BLaER1 treated with 17β-estradiol and CSF1 and Interleukin-3, amounts not matched to agents 10 nM and 100 nM (cell line): Measurements from ENCODE around the gene CASKIN1.
A peak's percentile ranks its signal among the peaks of the same experiment; 100 is the strongest.

ENCODE experiments used
- H3K27ac ChIP-seq, 11 experiments: shearing (Covaris generic); formaldehyde crosslinking; 2 replicates each; pipeline ENCODE4 v1.8.1; 2022
- H3K27me3 ChIP-seq, 11 experiments: shearing (Covaris generic); formaldehyde crosslinking; 2 replicates each; pipeline ENCODE4 v1.8.1; 2022
- H3K36me3 ChIP-seq, 11 experiments: shearing (Covaris generic); formaldehyde crosslinking; 2 replicates each; pipeline ENCODE4 v1.8.1; 2022
- H3K4me1 ChIP-seq, 10 experiments: shearing (Covaris generic); formaldehyde crosslinking; 2 replicates each; pipeline ENCODE4 v1.8.1; 2022
- H3K4me2 ChIP-seq, 11 experiments: shearing (Covaris generic); formaldehyde crosslinking; 2 replicates each; pipeline ENCODE4 v1.8.1; 2022
- H3K4me3 ChIP-seq, 10 experiments: shearing (Covaris generic); formaldehyde crosslinking; 2 replicates each; pipeline ENCODE4 v1.8.1; 2022
- H3K9ac ChIP-seq, 11 experiments: shearing (Covaris generic); formaldehyde crosslinking; 2 replicates each; pipeline ENCODE4 v1.8.1; 2022
- H3K9me3 ChIP-seq, 11 experiments: shearing (Covaris generic); formaldehyde crosslinking; replicated peaks in 1 of 11; 2 replicates each; pipeline ENCODE4 v1.8.1; 2022
- H4K20me1 ChIP-seq, 11 experiments: shearing (Covaris generic); formaldehyde crosslinking; 2 replicates each; pipeline ENCODE4 v1.8.1; 2022
- Cebpa-rat ChIP-seq, 11 experiments: shearing (Covaris generic); IDR thresholded peaks; 2 replicates each; pipeline ENCODE4 v1.8.1; 2022

The CASKIN1 gene

GRCh38 chr16:2181952-2182351, 14.5 kb downstream of the CASKIN1 start:
- H3K27ac ChIP-seq: peak overlapping the region in 6 of 11 experiments; percentile 39 to 60 (median 48); a peak in 7 of 22 replicates
- TF ChIP-seq Cebpa-rat (IDR thresholded peaks at IDR 0.05): no peak
- peak overlapping the region in 6 of 11 experiments; percentile 22 to 61 (median 40); a peak in 7 of 22 replicates for H3K9ac ChIP-seq
- H3K9me3 ChIP-seq: peaks cover 0 to 14% (median 6%) of the 10 kb centered on the region in 11 experiments; a peak in 11 of 22 replicates
- peaks cover 16 to 23% (median 16%) of the 10 kb centered on the region in 11 experiments for H3K36me3 ChIP-seq
- H3K27me3 ChIP-seq: no peaks in the 10 kb centered on the region; a peak in 1 of 22 replicates
- no peak overlapping the region for H3K4me3 ChIP-seq
- H3K4me2 ChIP-seq: peak overlapping the region in 10 of 11 experiments; percentile 8 to 93 (median 84); a peak in 18 of 22 replicates
- peaks cover 19 to 53% (median 40%) of the 10 kb centered on the region in 10 experiments; a peak in 19 of 20 replicates for H3K4me1 ChIP-seq
- peaks cover 0 to 87% (median 37%) of the 10 kb centered on the region in 11 experiments; a peak in 16 of 22 replicates for H4K20me1 ChIP-seq

- Histone ChIP-seq H3K9me3 (peaks cover 0 to 14% (median 6%) of the 10 kb centered on the region in 11 experiments; a peak in 11 of 22 replicates), H3K36me3 (peaks cover 22 to 29% (median 23%) of the 10 kb centered on the region in 11 experiments), H3K4me2 (peak overlapping the region in 9 of 11 experiments; percentile 8 to 93 (median 86); a peak in 18 of 22 replicates), H3K27ac (peak overlapping the region in 3 of 11 experiments; percentile 45 to 60 (median 59); a peak in 2 of 22 replicates), H3K4me3 (no peak overlapping the region), H3K9ac (peak overlapping the region in 3 of 11 experiments; percentile 39 to 51 (median 42); a peak in 4 of 22 replicates), H3K27me3 (no peaks in the 10 kb centered on the region; a peak in 1 of 22 replicates), H3K4me1 (peaks cover 19 to 53% (median 40%) of the 10 kb centered on the region in 10 experiments; a peak in 19 of 20 replicates), H4K20me1 (peaks cover 0 to 92% (median 39%) of the 10 kb centered on the region in 11 experiments; a peak in 16 of 22 replicates)
- TF ChIP-seq Cebpa-rat (IDR thresholded peaks at IDR 0.05): no peak
Observed at GRCh38 chr16:2180962-2181923, 15.2 kb downstream of the CASKIN1 start.

- H3K9ac ChIP-seq: no peak overlapping the region
- no peak overlapping the region for H3K4me2 ChIP-seq
- H3K9me3 ChIP-seq: peaks cover 0 to 14% (median 6%) of the 10 kb centered on the region in 11 experiments; a peak in 11 of 22 replicates
- H4K20me1 ChIP-seq: peaks cover 0 to 92% (median 46%) of the 10 kb centered on the region in 11 experiments; a peak in 16 of 22 replicates
- no peaks in the 10 kb centered on the region; a peak in 1 of 22 replicates for H3K27me3 ChIP-seq
- H3K27ac ChIP-seq: no peak overlapping the region
- peaks cover 30 to 37% (median 30%) of the 10 kb centered on the region in 11 experiments for H3K36me3 ChIP-seq
- H3K4me3 ChIP-seq: no peak overlapping the region
- TF ChIP-seq Cebpa-rat (IDR thresholded peaks at IDR 0.05): no peak
- peaks cover 19 to 51% (median 39%) of the 10 kb centered on the region in 10 experiments; a peak in 19 of 20 replicates for H3K4me1 ChIP-seq
Observed at GRCh38 chr16:2180461-2180860, 15.9 kb downstream of the CASKIN1 start.

DNA sequence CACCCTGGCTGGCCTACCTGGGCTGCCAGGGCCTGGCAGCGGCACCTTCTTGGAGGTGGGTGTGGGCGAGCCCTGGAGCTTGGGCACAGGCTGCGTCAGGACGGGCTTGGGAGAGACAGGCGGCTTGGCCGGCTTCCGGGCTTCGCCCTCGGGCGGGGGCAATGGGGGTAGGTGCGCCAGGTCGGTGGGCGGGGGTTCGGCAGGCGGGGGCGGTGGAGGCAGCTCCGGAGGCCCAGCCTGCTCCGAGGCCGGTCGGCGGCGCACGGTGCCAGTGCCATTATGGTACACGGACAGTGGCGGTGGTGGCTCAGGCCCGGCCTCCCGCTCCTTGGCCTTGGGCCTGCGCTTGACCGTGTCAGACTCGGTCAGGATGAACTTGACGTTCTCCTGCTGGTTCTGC, 16.8 kb downstream of the CASKIN1 start:
- Histone ChIP-seq H4K20me1 (peaks cover 0 to 92% (median 51%) of the 10 kb centered on the region in 11 experiments; a peak in 17 of 22 replicates), H3K4me1 (peaks cover 19 to 44% (median 34%) of the 10 kb centered on the region in 10 experiments; a peak in 19 of 20 replicates), H3K9ac (no peak overlapping the region), H3K27me3 (no peaks in the 10 kb centered on the region; a peak in 1 of 22 replicates), H3K36me3 (peaks cover 38 to 46% (median 39%) of the 10 kb centered on the region in 11 experiments), H3K9me3 (peaks cover 0 to 14% (median 6%) of the 10 kb centered on the region in 11 experiments; a peak in 11 of 22 replicates), H3K4me2 (no peak overlapping the region), H3K27ac (no peak overlapping the region), H3K4me3 (no peak overlapping the region)
- no peak for TF ChIP-seq Cebpa-rat (IDR thresholded peaks at IDR 0.05)

DNA sequence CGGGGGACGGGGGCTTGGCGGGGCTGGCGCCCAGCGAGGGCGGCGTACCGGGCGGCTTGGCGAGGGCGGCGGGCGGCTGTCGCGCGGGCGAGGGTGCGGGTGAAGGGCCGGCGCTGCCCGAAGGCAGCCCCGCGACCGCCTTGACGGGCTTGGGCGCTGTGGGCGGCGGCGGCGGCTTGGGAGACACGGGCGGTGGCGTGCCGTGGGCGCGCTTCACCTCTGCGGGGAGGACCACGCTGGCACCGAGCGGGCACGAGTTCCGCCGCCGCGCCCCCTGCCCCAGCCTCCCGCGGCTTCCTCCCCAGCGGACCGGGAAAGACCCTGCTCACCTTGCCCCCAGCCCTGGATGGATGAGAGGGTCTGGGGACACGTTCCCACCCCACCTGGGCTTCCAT, 17.3 kb downstream of the CASKIN1 start:
- TF ChIP-seq Cebpa-rat (IDR thresholded peaks at IDR 0.05): no peak
- Histone ChIP-seq H4K20me1 (peaks cover 0 to 92% (median 51%) of the 10 kb centered on the region in 11 experiments; a peak in 17 of 22 replicates), H3K9ac (no peak overlapping the region), H3K4me3 (no peak overlapping the region), H3K4me2 (no peak overlapping the region), H3K4me1 (peaks cover 19 to 39% (median 30%) of the 10 kb centered on the region in 10 experiments; a peak in 19 of 20 replicates), H3K9me3 (peaks cover 0 to 14% (median 6%) of the 10 kb centered on the region in 11 experiments; a peak in 11 of 22 replicates), H3K27ac (no peak overlapping the region), H3K27me3 (no peaks in the 10 kb centered on the region; a peak in 1 of 22 replicates), H3K36me3 (peaks cover 43 to 50% (median 44%) of the 10 kb centered on the region in 11 experiments)

DNA sequence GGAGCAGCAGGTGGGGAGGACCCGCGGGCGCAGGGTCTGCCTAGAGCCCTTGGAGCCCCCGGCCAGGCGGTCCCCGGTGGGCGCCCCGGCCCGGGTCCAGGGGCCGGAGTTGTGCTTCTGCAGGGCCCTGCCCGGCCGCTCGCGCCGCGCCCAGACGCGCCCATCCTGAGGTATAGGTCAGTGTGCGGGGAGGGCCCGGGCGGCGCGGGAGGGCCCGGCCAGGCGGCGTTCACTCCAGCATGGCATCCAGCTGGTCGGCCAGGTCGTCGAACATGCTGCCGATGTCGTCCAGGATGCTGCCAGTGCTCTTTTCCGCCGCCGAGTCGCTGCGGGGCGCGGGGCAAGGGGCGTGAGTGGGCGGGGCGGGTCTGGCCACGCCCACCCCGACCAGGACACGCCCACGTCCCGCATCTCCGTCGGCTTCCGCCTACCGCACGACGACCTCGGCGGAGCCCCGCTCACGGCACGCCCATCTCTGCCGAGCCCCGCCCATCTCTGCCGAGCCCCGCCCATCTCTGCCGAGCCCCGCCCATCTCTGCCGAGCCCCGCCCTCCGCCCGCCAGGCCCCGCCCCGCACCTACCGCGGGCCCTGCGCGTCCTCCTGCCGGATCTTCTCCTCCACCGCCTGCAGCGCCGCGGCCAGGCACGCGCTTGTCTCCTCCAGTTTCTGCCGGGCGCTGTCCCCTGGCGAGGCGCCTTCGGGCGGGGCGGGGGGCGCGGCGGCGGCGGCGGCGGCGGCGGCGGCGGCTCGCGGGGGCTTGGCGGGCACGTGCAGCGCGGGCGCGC, 17.9 kb downstream of the CASKIN1 start:
- Histone ChIP-seq H3K4me2 (no peak overlapping the region), H3K27me3 (no peaks in the 10 kb centered on the region; a peak in 1 of 22 replicates), H3K4me3 (no peak overlapping the region), H4K20me1 (peaks cover 0 to 89% (median 47%) of the 10 kb centered on the region in 11 experiments; a peak in 17 of 22 replicates), H3K36me3 (peaks cover 48 to 55% (median 48%) of the 10 kb centered on the region in 11 experiments), H3K27ac (no peak overlapping the region), H3K9me3 (peaks cover 0 to 14% (median 6%) of the 10 kb centered on the region in 11 experiments; a peak in 11 of 22 replicates), H3K9ac (no peak overlapping the region), H3K4me1 (peaks cover 14 to 33% (median 24%) of the 10 kb centered on the region in 10 experiments; a peak in 19 of 20 replicates)
- TF ChIP-seq Cebpa-rat (IDR thresholded peaks at IDR 0.05): no peak

GRCh38 chr16:2177561-2177960, 18.8 kb downstream of the CASKIN1 start:
- peaks cover 0 to 88% (median 38%) of the 10 kb centered on the region in 11 experiments; a peak in 16 of 22 replicates for H4K20me1 ChIP-seq
- H3K36me3 ChIP-seq: peaks cover 56 to 65% (median 58%) of the 10 kb centered on the region in 11 experiments
- H3K27ac ChIP-seq: no peak overlapping the region
- H3K4me2 ChIP-seq: no peak overlapping the region
- H3K9me3 ChIP-seq: peaks cover 0 to 14% (median 6%) of the 10 kb centered on the region in 11 experiments; a peak in 11 of 22 replicates
- no peak overlapping the region for H3K9ac ChIP-seq
- TF ChIP-seq Cebpa-rat (IDR thresholded peaks at IDR 0.05): no peak
- H3K4me3 ChIP-seq: no peak overlapping the region
- peaks cover 6 to 24% (median 14%) of the 10 kb centered on the region in 10 experiments; a peak in 17 of 20 replicates for H3K4me1 ChIP-seq
- no peaks in the 10 kb centered on the region for H3K27me3 ChIP-seq

DNA sequence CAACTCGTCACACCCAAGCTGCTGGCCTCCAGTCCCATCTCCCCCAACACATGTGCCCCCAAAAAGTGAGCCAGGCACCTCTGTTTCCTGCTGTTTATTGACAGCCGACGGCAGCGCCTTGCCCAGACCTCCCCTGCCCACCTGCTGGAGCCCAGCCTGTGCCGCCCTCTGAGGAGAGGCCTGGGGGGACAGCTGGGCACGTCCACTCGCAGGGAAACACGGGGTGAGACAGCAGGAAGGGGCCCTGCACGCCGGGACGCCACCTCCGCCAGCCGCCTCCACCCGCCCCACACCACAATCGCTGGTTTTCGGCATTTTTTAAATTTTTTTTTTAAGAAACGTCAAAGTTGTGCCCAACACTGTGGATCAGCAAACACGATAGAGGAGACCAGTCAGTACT, 19.3 kb downstream of the CASKIN1 start:
- Histone ChIP-seq H3K4me2 (no peak overlapping the region), H3K27me3 (no peaks in the 10 kb centered on the region), H3K4me1 (peaks cover 2 to 19% (median 9%) of the 10 kb centered on the region in 10 experiments; a peak in 16 of 20 replicates), H3K9ac (no peak overlapping the region), H3K27ac (no peak overlapping the region), H3K36me3 (peaks cover 58 to 67% (median 60%) of the 10 kb centered on the region in 11 experiments), H3K9me3 (peaks cover 0 to 14% (median 6%) of the 10 kb centered on the region in 11 experiments; a peak in 11 of 22 replicates), H4K20me1 (peaks cover 0 to 85% (median 33%) of the 10 kb centered on the region in 11 experiments; a peak in 16 of 22 replicates), H3K4me3 (no peak overlapping the region)
- no peak for TF ChIP-seq Cebpa-rat (IDR thresholded peaks at IDR 0.05)
